ENCODE results near the gene STK25.

DNA sequence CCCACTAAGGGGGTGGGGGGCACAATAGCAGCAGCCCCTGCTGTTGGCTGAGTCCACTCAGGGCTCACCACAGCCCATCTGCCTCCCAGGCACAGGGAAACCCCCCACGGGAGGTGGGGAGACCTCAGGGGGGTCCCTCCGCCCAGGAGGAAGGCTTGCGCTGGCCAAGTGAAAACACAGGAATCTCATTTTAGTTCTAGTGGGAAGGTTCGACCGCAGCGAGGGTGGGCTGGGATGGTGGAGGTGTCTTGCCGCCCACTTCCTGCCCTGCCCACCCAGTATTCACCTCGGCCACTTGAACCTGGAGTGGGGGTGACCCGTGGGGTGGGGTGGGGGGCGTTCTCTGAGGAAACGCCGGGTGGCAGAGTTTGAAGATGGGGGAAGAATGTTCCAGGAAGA lies 43.2 kb upstream of the STK25 start:
- TF ChIP-seq, protein P1, sequence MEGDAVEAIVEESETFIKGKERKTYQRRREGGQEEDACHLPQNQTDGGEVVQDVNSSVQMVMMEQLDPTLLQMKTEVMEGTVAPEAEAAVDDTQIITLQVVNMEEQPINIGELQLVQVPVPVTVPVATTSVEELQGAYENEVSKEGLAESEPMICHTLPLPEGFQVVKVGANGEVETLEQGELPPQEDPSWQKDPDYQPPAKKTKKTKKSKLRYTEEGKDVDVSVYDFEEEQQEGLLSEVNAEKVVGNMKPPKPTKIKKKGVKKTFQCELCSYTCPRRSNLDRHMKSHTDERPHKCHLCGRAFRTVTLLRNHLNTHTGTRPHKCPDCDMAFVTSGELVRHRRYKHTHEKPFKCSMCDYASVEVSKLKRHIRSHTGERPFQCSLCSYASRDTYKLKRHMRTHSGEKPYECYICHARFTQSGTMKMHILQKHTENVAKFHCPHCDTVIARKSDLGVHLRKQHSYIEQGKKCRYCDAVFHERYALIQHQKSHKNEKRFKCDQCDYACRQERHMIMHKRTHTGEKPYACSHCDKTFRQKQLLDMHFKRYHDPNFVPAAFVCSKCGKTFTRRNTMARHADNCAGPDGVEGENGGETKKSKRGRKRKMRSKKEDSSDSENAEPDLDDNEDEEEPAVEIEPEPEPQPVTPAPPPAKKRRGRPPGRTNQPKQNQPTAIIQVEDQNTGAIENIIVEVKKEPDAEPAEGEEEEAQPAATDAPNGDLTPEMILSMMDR (conservative IDR thresholded peaks at IDR 0.05) = no peak
- no peak for TF ChIP-seq EZH2 (IDR thresholded peaks at IDR 0.05; ENCODE audit: low read depth)
